ENCODE measurements around the gene APOC4. TPM values are rescaled to one million over a fixed set of nuclear protein-coding genes. Genes with fewer than 3 reads are reported as not detected.

The APOC4 gene
- polyA plus RNA-seq, 2 of the 4 experiments (the other 2 are of a cell fraction) = not detected

DNA sequence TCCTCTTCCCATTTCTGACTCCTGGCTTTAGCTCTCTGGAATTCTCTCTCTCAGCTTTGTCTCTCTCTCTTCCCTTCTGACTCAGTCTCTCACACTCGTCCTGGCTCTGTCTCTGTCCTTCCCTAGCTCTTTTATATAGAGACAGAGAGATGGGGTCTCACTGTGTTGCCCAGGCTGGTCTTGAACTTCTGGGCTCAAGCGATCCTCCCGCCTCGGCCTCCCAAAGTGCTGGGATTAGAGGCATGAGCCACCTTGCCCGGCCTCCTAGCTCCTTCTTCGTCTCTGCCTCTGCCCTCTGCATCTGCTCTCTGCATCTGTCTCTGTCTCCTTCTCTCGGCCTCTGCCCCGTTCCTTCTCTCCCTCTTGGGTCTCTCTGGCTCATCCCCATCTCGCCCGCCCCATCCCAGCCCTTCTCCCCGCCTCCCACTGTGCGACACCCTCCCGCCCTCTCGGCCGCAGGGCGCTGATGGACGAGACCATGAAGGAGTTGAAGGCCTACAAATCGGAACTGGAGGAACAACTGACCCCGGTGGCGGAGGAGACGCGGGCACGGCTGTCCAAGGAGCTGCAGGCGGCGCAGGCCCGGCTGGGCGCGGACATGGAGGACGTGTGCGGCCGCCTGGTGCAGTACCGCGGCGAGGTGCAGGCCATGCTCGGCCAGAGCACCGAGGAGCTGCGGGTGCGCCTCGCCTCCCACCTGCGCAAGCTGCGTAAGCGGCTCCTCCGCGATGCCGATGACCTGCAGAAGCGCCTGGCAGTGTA, 33.8 kb upstream of the APOC4 start:
- DNase-seq (ENCODE audit: low read depth in 1 of 2, low spot score in 1 of 2) = no peak
- no peak for ATAC-seq
- no peak for FAIRE-seq
- Histone ChIP-seq H3K4me3 (no peak overlapping the region), H3K4me2 (no peak overlapping the region), H3K9me3 (no peaks in the 10 kb centered on the region), H3K27ac (no peak overlapping the region), H3K4me1 (peaks cover 49% of the 10 kb centered on the region)
- TF ChIP-seq, protein P1, sequence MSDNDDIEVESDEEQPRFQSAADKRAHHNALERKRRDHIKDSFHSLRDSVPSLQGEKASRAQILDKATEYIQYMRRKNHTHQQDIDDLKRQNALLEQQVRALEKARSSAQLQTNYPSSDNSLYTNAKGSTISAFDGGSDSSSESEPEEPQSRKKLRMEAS (IDR thresholded peaks at IDR 0.05) = no peak
- TF ChIP-seq PHF8 (IDR thresholded peaks at IDR 0.05; ENCODE audit: borderline replicate concordance, low read depth) (no peak), RNF2 (IDR thresholded peaks at IDR 0.05; ENCODE audit: borderline replicate concordance, low read depth) (no peak), POLR2A (IDR thresholded peaks at IDR 0.05; ENCODE audit: low read length) (no peak), NPAS2 (CRISPR knock-in tag; IDR thresholded peaks at IDR 0.05; ENCODE audit: borderline replicate concordance) (no peak), HDAC2 (IDR thresholded peaks at IDR 0.05) (no peak), SMC3 (IDR thresholded peaks at IDR 0.05) (no peak), RARB (CRISPR knock-in tag; IDR thresholded peaks at IDR 0.05) (no peak)
- ChIA-PET CTCF (interaction anchor here (0.5 to 18.1 kb wide), 7 partner anchors 9 to 1121 kb away, joined by 3 to 303 read pairs (median 4); partner anchors contain the start of gene CLPTM1), POLR2A (no interaction called here)
- 92% methylated on average over 46 of the region's 46 CpGs for WGBS (ENCODE audit: missing lambda C conversion rate)

DNA sequence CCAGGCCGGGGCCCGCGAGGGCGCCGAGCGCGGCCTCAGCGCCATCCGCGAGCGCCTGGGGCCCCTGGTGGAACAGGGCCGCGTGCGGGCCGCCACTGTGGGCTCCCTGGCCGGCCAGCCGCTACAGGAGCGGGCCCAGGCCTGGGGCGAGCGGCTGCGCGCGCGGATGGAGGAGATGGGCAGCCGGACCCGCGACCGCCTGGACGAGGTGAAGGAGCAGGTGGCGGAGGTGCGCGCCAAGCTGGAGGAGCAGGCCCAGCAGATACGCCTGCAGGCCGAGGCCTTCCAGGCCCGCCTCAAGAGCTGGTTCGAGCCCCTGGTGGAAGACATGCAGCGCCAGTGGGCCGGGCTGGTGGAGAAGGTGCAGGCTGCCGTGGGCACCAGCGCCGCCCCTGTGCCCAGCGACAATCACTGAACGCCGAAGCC, 33.2 kb upstream of the APOC4 start:
- Histone ChIP-seq H3K4me3 (no peak overlapping the region), H3K9me3 (no peaks in the 10 kb centered on the region), H3K27ac (no peak overlapping the region), H3K4me1 (peaks cover 49% of the 10 kb centered on the region), H3K4me2 (no peak overlapping the region)
- POLR2A ChIA-PET = no interaction called here
- TF ChIP-seq TP53 (CRISPR knock-in tag; IDR thresholded peaks at IDR 0.05) (no peak), FOSL2 (IDR thresholded peaks at IDR 0.05) (no peak), FOSL2 (CRISPR knock-in tag; IDR thresholded peaks at IDR 0.05) (no peak), CHD4 (IDR thresholded peaks at IDR 0.05; ENCODE audit: borderline replicate concordance) (no peak), RNF2 (IDR thresholded peaks at IDR 0.05; ENCODE audit: borderline replicate concordance, low read depth) (no peak), CHD2 (IDR thresholded peaks at IDR 0.05; ENCODE audit: low read length, partially characterized antibody) (no peak), MAFK (IDR thresholded peaks at IDR 0.05; ENCODE audit: partially characterized antibody) (no peak), JUN (IDR thresholded peaks at IDR 0.05) (no peak), HEYL (CRISPR knock-in tag; IDR thresholded peaks at IDR 0.05) (no peak), SMC3 (IDR thresholded peaks at IDR 0.05) (no peak), TFCP2L1 (CRISPR knock-in tag; IDR thresholded peaks at IDR 0.05) (no peak), RFX5 (IDR thresholded peaks at IDR 0.05) (no peak), BHLHE40 (IDR thresholded peaks at IDR 0.05; ENCODE audit: low read depth, low read length) (no peak), HOXB5 (CRISPR knock-in tag; IDR thresholded peaks at IDR 0.05) (no peak)
- TF ChIP-seq, protein P2, sequence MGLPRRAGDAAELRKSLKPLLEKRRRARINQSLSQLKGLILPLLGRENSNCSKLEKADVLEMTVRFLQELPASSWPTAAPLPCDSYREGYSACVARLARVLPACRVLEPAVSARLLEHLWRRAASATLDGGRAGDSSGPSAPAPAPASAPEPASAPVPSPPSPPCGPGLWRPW (IDR thresholded peaks at IDR 0.05) = no peak
- TF ChIP-seq, protein P3, sequence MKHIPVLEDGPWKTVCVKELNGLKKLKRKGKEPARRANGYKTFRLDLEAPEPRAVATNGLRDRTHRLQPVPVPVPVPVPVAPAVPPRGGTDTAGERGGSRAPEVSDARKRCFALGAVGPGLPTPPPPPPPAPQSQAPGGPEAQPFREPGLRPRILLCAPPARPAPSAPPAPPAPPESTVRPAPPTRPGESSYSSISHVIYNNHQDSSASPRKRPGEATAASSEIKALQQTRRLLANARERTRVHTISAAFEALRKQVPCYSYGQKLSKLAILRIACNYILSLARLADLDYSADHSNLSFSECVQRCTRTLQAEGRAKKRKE (CRISPR knock-in tag; IDR thresholded peaks at IDR 0.05; ENCODE audit: low read depth) = no peak
- TF ChIP-seq, protein P4, sequence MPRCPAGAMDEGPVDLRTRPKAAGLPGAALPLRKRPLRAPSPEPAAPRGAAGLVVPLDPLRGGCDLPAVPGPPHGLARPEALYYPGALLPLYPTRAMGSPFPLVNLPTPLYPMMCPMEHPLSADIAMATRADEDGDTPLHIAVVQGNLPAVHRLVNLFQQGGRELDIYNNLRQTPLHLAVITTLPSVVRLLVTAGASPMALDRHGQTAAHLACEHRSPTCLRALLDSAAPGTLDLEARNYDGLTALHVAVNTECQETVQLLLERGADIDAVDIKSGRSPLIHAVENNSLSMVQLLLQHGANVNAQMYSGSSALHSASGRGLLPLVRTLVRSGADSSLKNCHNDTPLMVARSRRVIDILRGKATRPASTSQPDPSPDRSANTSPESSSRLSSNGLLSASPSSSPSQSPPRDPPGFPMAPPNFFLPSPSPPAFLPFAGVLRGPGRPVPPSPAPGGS (IDR thresholded peaks at IDR 0.05) = no peak
- TF ChIP-seq, protein P5, sequence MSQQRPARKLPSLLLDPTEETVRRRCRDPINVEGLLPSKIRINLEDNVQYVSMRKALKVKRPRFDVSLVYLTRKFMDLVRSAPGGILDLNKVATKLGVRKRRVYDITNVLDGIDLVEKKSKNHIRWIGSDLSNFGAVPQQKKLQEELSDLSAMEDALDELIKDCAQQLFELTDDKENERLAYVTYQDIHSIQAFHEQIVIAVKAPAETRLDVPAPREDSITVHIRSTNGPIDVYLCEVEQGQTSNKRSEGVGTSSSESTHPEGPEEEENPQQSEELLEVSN (IDR thresholded peaks at IDR 0.05; ENCODE audit: borderline replicate concordance, low read depth) = no peak
- FAIRE-seq (no peak), ATAC-seq (no peak), DNase-seq (ENCODE audit: low read depth in 1 of 2, low spot score in 1 of 2) (no peak)
- CTCF ChIA-PET = interaction anchor here (0.9 to 18.1 kb wide), 4 partner anchors 14 to 98 kb away, joined by 3 to 303 read pairs (median 4); partner anchors contain the start of gene CLPTM1
- WGBS (ENCODE audit: missing lambda C conversion rate) = 95% methylated on average over 37 of the region's 44 CpGs

Data from A549 (cell line).